Endothelial cell of umbilical vein (primary cell): ENCODE data around the gene ADGRL3. TPM values are rescaled to one million over a fixed set of nuclear protein-coding genes. Genes with fewer than 3 reads are reported as not detected.

Experiments
- polyA plus RNA-seq, 4 experiments: library from polyadenylated mRNA; depleted of rRNA in 3 of 4; stranded (reverse) in 3 of 4; unstranded in 1 of 4; fragments of >200 nt; gene quantifications; 2 replicates each; pipeline versions ENCODE4 v1.2.1 to v1.2.3, GENCODE V29; 2011 to 2012; ENCODE audit warnings: missing spikeins in 1 of 4
- small RNA-seq: library from RNA; depleted of rRNA; stranded (forward); fragments of <200 nt; gene quantifications from one replicate; pipeline ENCODE3, GENCODE V24; 2012; ENCODE audit warnings: low replicate concordance, low read depth; ENCODE audit not compliant: insufficient read depth, insufficient read length
- total RNA-seq: library from RNA; stranded (reverse); gene quantifications from 2 replicates; pipeline ENCODE4 v1.2.3, GENCODE V29; 2021

ADGRL3 gene
- total and polyA plus RNA-seq, 2 donors (not counting 3 experiments of a cell fraction or from before 2014, with no cell fraction given): not detected

Small RNAs within 50 kb of the gene (small RNA-seq; reads per million reads assigned to genes)
- gene RF00019: not detected
